A673 (cell line): ENCODE results near the gene NRXN3.

Experiments used
- CTCF ChIP-seq: fragments of 300-800, 200-600 bp; sonication (generic); conservative IDR thresholded peaks from 2 replicates; pipeline ENCODE4 v1.5.1; 2017; ENCODE audit warnings: low read depth, mild to moderate bottlenecking, antibody characterized with exemption, low read length, moderate library complexity, mixed read lengths
- EZH2 ChIP-seq: fragments of 200-600 bp; sonication (generic); IDR thresholded peaks from 2 replicates; pipeline ENCODE4 v1.6.1; 2017; ENCODE audit warnings: borderline replicate concordance, low read depth, mild to moderate bottlenecking, mixed read lengths, antibody characterized with exemption, low read length; ENCODE audit not compliant: poor library complexity, severe bottlenecking

GRCh38 chr14:79018836-79019235 is 848.7 kb downstream of the NRXN3 start:
- no peak for TF ChIP-seq CTCF
- TF ChIP-seq EZH2 = no peak
